Keratinocyte (primary cell): ENCODE results near the gene DNAAF5. TPM values are rescaled to one million over a fixed set of nuclear protein-coding genes. Genes with fewer than 3 reads are reported as not detected.

Source experiments
- DNase-seq: peaks from one replicate; pipeline ENCODE4 v3.0.0-alpha.2; 2011; ENCODE audit warnings: low read depth, missing footprints, low spot score
- FAIRE-seq: peaks from 2 replicates; lab custom pipeline; 2011; peaks lifted over from hg19 to GRCh38; lab: Jason Lieb, UNC
- H2AFZ ChIP-seq: 2 replicates; pipeline ENCODE4 v1.6.0; 2012; ENCODE audit warnings: low read length, control low read depth, inconsistent platforms; ENCODE audit not compliant: control insufficient read depth
- H3K27ac ChIP-seq: 2 replicates; pipeline ENCODE4 v1.5.1; 2011; ENCODE audit warnings: low read length; ENCODE audit not compliant: control insufficient read depth, insufficient read depth
- H3K27me3 ChIP-seq: 3 replicates; pipeline ENCODE4 v1.6.0; 2011; ENCODE audit warnings: low read length; ENCODE audit not compliant: control insufficient read depth, insufficient read depth; ENCODE audit errors: extremely low read depth
- H3K36me3 ChIP-seq, 2 experiments: 2 replicates in 1 of 2; 3 replicates in 1 of 2; pipeline ENCODE4 v1.5.1; 2011; ENCODE audit warnings: low read length in 2 of 2, mild to moderate bottlenecking in 1 of 2; ENCODE audit not compliant: control insufficient read depth in 2 of 2, insufficient read depth in 2 of 2; ENCODE audit errors: extremely low read depth in 1 of 2
- H3K4me1 ChIP-seq: 3 replicates; pipeline ENCODE4 v1.5.1; 2011; ENCODE audit warnings: low read length; ENCODE audit not compliant: control insufficient read depth, insufficient read depth; ENCODE audit errors: extremely low read depth
- H3K4me2 ChIP-seq: 3 replicates; pipeline ENCODE4 v1.6.0; 2011; ENCODE audit warnings: low read depth, low read length; ENCODE audit not compliant: control insufficient read depth, insufficient read depth; ENCODE audit errors: extremely low read depth
- H3K4me3 ChIP-seq, 3 experiments: fragments of 200-600 bp in 1 of 3; sonication (generic) in 1 of 3; 2 replicates in 2 of 3; 3 replicates in 1 of 3; pipeline ENCODE4 v1.5.1; 2011 to 2016; ENCODE audit warnings: low read length in 3 of 3, mild to moderate bottlenecking in 3 of 3, control low read depth in 2 of 3, inconsistent platforms in 1 of 3, low read depth in 1 of 3, mixed read lengths in 1 of 3, mixed run types in 1 of 3, moderate library complexity in 1 of 3; ENCODE audit not compliant: control insufficient read depth in 2 of 3, insufficient read depth in 2 of 3; ENCODE audit errors: extremely low read depth in 1 of 3
- H3K79me2 ChIP-seq: 2 replicates; pipeline ENCODE4 v1.6.0; 2012; ENCODE audit warnings: low read length; ENCODE audit not compliant: control insufficient read depth, insufficient read depth
- H3K9ac ChIP-seq: 3 replicates; pipeline ENCODE4 v1.6.0; 2011; ENCODE audit warnings: low read length; ENCODE audit not compliant: control insufficient read depth, insufficient read depth; ENCODE audit errors: extremely low read depth
- H3K9me1 ChIP-seq: 3 replicates; pipeline ENCODE4 v1.6.0; 2011; ENCODE audit warnings: low read length; ENCODE audit not compliant: control insufficient read depth, insufficient read depth; ENCODE audit errors: extremely low read depth
- H3K9me3 ChIP-seq: 2 replicates; pipeline ENCODE4 v1.5.1; 2012; ENCODE audit warnings: low read depth, low read length; ENCODE audit not compliant: control insufficient read depth
- H4K20me1 ChIP-seq: 3 replicates; pipeline ENCODE4 v1.6.0; 2011; ENCODE audit warnings: low read length; ENCODE audit not compliant: control insufficient read depth, insufficient read depth; ENCODE audit errors: extremely low read depth
- EZH2 ChIP-seq: IDR thresholded peaks from one replicate; pipeline ENCODE4 v1.6.1; 2012; ENCODE audit warnings: inconsistent platforms, mild to moderate bottlenecking, low read length, moderate library complexity
- dilution Hi-C: fragments of 300-500 bp; cut with MboI; formaldehyde crosslinking; loops from one replicate; pipeline ENCODE4 v1.7.0; 2020; ENCODE audit warnings: low sequenced_read_pairs; ENCODE audit not compliant: extremely low pct_ligation_motif_present
- polyA plus RNA-seq, 5 experiments: library from polyadenylated mRNA; depleted of rRNA in 3 of 5; stranded (reverse) in 3 of 5; stranded (forward) in 1 of 5; unstranded in 1 of 5; fragments of >200 nt; gene quantifications; 1 replicate in 1 of 5; 2 replicates in 3 of 5; 3 replicates in 1 of 5; pipeline versions ENCODE4 v1.2.1 to v1.2.3, GENCODE V29; 2011 to 2012; ENCODE audit warnings: missing spikeins in 2 of 5, low read depth in 1 of 5, low replicate concordance in 1 of 5
- TF ChIP-seq, protein P1 (sequence below), 3 experiments: IDR thresholded peaks in 1 of 3; conservative IDR thresholded peaks in 1 of 3; optimal IDR thresholded peaks in 1 of 3; 2 replicates in 2 of 3; 3 replicates in 1 of 3; pipeline versions ENCODE3 to v1.5.1; 2011; ENCODE audit warnings: low read length in 3 of 3, mild to moderate bottlenecking in 3 of 3, moderate library complexity in 2 of 3, control low read depth in 1 of 3, inconsistent platforms in 1 of 3; ENCODE audit not compliant: insufficient read depth in 2 of 3; ENCODE audit errors: extremely low read depth in 1 of 3

DNAAF5 gene
- polyA plus RNA-seq, 1 donor (not counting 4 experiments of a cell fraction or from before 2014, with no cell fraction given): 16.3 TPM

- dilution Hi-C loops: no loop called here
- H3K4me2 ChIP-seq: no peak overlapping the region
- no peak overlapping the region for H3K27ac ChIP-seq
- no peak overlapping the region for H3K4me3 ChIP-seq
- no peak overlapping the region for H3K9ac ChIP-seq
- FAIRE-seq: no peak
- peaks cover 4% of the 10 kb centered on the region for H4K20me1 ChIP-seq
- H3K36me3 ChIP-seq: peaks cover 12 to 41% of the 10 kb centered on the region in 2 experiments
- H3K79me2 ChIP-seq: no peaks in the 10 kb centered on the region
- TF ChIP-seq EZH2: no peak
- TF ChIP-seq, protein P1, sequence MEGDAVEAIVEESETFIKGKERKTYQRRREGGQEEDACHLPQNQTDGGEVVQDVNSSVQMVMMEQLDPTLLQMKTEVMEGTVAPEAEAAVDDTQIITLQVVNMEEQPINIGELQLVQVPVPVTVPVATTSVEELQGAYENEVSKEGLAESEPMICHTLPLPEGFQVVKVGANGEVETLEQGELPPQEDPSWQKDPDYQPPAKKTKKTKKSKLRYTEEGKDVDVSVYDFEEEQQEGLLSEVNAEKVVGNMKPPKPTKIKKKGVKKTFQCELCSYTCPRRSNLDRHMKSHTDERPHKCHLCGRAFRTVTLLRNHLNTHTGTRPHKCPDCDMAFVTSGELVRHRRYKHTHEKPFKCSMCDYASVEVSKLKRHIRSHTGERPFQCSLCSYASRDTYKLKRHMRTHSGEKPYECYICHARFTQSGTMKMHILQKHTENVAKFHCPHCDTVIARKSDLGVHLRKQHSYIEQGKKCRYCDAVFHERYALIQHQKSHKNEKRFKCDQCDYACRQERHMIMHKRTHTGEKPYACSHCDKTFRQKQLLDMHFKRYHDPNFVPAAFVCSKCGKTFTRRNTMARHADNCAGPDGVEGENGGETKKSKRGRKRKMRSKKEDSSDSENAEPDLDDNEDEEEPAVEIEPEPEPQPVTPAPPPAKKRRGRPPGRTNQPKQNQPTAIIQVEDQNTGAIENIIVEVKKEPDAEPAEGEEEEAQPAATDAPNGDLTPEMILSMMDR (optimal IDR thresholded peaks at IDR 0.05 in 1 of 3, IDR thresholded peaks at IDR 0.05 in 1 of 3, conservative IDR thresholded peaks at IDR 0.05 in 1 of 3; ENCODE audit: extremely low read depth in 1 of 3, insufficient read depth in 2 of 3, low read length in 3 of 3): no peak
- DNase-seq: no peak
- no peaks in the 10 kb centered on the region for H3K9me3 ChIP-seq
- H3K27me3 ChIP-seq: no peaks in the 10 kb centered on the region
- H3K9me1 ChIP-seq: no peaks in the 10 kb centered on the region
- no peak overlapping the region for H2AFZ ChIP-seq
- H3K4me1 ChIP-seq: no peaks in the 10 kb centered on the region
These were observed 52.5 kb downstream of the DNAAF5 start for GRCh38 chr7:778968-779451.

GRCh38 chr7:779480-779879 lies 53.0 kb downstream of the DNAAF5 start:
- Histone ChIP-seq H3K4me1 (no peaks in the 10 kb centered on the region), H3K4me3 (no peak overlapping the region), H3K9ac (no peak overlapping the region), H3K9me1 (no peaks in the 10 kb centered on the region), H3K27me3 (no peaks in the 10 kb centered on the region), H3K27ac (no peak overlapping the region), H2AFZ (no peak overlapping the region), H4K20me1 (peaks cover 4% of the 10 kb centered on the region), H3K79me2 (no peaks in the 10 kb centered on the region), H3K9me3 (no peaks in the 10 kb centered on the region), H3K4me2 (no peak overlapping the region), H3K36me3 (peaks cover 12 to 43% of the 10 kb centered on the region in 2 experiments)
- DNase-seq (no peak), FAIRE-seq (no peak)
- dilution Hi-C loops: no loop called here
- TF ChIP-seq, protein P1 (optimal IDR thresholded peaks at IDR 0.05 in 1 of 3, IDR thresholded peaks at IDR 0.05 in 1 of 3, conservative IDR thresholded peaks at IDR 0.05 in 1 of 3; ENCODE audit: extremely low read depth in 1 of 3, insufficient read depth in 2 of 3, low read length in 3 of 3): no peak
- no peak for TF ChIP-seq EZH2
